HepG2 (cell line): ENCODE measurements around the gene INTS7. TPM values are rescaled to one million over a fixed set of nuclear protein-coding genes. Genes with fewer than 3 reads are reported as not detected.
A peak's percentile ranks its signal among the peaks of the same experiment; 100 is the strongest.

ENCODE experiments used
- ATAC-seq: fragments of 200-7000 bp; cut with Tn5 transposase; 3 replicates; pipeline ENCODE4 v1.9.1; 2020; ENCODE audit warnings: mild to moderate bottlenecking, moderate library complexity
- BruUV-seq: library from RNA; stranded (reverse); fragments of 400-500 nt; replicated peaks from 2 replicates; lab custom pipeline; 2021; lab: Mats Ljungman, UMichigan
- CTCF ChIA-PET: fragments of 300-600 bp; formaldehyde crosslinking; extraction: SDS; loops from one replicate; lab custom pipeline; 2021; ENCODE audit warnings: low total read pairs, inconsistent platforms, low intra/inter-chr PET ratio; lab: Yijun Ruan, JAX
- POLR2A ChIA-PET: fragments of 350-600 bp; sonication (Branson Sonifier 250); formaldehyde crosslinking; loops from one replicate; lab custom pipeline; 2020; ENCODE audit warnings: antibody characterized with exemption, inconsistent platforms; lab: Yijun Ruan, JAX
- DNase-seq: peaks from one replicate; pipeline ENCODE4 v3.0.0-alpha.2; 2015; ENCODE audit warnings: low spot score
- FAIRE-seq: peaks from 3 replicates; lab custom pipeline; 2011; peaks lifted over from hg19 to GRCh38; lab: Jason Lieb, UNC
- H2AFZ ChIP-seq: one replicate; pipeline ENCODE4 v1.6.1; 2011; ENCODE audit warnings: low read length, inconsistent platforms
- H3K27ac ChIP-seq: fragments of 300-600 bp; 3 replicates; pipeline ENCODE4 v1.8.0; 2011; ENCODE audit warnings: mixed run types, mild to moderate bottlenecking, mixed read lengths, low read length, inconsistent platforms; ENCODE audit not compliant: insufficient read depth; ENCODE audit errors: extremely low read length
- H3K27me3 ChIP-seq, 2 experiments: fragments of 200-600 bp in 1 of 2; 2 replicates in 1 of 2; 3 replicates in 1 of 2; pipeline versions ENCODE4 v1.6.0 to v1.8.0; 2011; ENCODE audit warnings: low read length in 2 of 2, mild to moderate bottlenecking in 2 of 2, moderate library complexity in 2 of 2, inconsistent platforms in 1 of 2; ENCODE audit not compliant: insufficient read depth in 2 of 2, control insufficient read depth in 1 of 2
- H3K36me3 ChIP-seq, 2 experiments: fragments of 200-600 bp in 1 of 2; replicated peaks in 1 of 2; 2 replicates in 1 of 2; 3 replicates in 1 of 2; pipeline versions ENCODE4 v1.5.1 to v1.8.0; 2011; ENCODE audit warnings: low read length in 2 of 2, inconsistent platforms in 1 of 2; ENCODE audit not compliant: insufficient read depth in 2 of 2, control insufficient read depth in 1 of 2
- H3K4me1 ChIP-seq: 2 replicates; pipeline ENCODE4 v1.5.1; 2012; ENCODE audit warnings: low read length, inconsistent platforms; ENCODE audit not compliant: insufficient read depth
- H3K4me2 ChIP-seq: 2 replicates; pipeline ENCODE4 v1.6.0; 2011; ENCODE audit warnings: low read depth, low read length, inconsistent platforms
- H3K4me3 ChIP-seq, 3 experiments: fragments of 200-600 bp in 1 of 3; sonication (generic), shearing (Covaris generic) in 1 of 3; replicated peaks in 1 of 3; 2 replicates each; pipeline ENCODE4 v1.5.1; 2011 to 2016; ENCODE audit warnings: low read length in 3 of 3, inconsistent platforms in 2 of 3, low read depth in 2 of 3, mild to moderate bottlenecking in 2 of 3, control low read depth in 1 of 3, mixed read lengths in 1 of 3; ENCODE audit not compliant: insufficient read depth in 1 of 3
- H3K79me2 ChIP-seq: one replicate; pipeline ENCODE4 v1.6.1; 2011; ENCODE audit warnings: low read length, inconsistent platforms; ENCODE audit not compliant: insufficient read depth
- H3K9ac ChIP-seq: 2 replicates; pipeline ENCODE4 v1.6.0; 2011; ENCODE audit warnings: mild to moderate bottlenecking, low read depth, low read length, inconsistent platforms; ENCODE audit not compliant: insufficient read depth
- H3K9me3 ChIP-seq: 2 replicates; pipeline ENCODE4 v1.5.1; 2012; ENCODE audit warnings: mild to moderate bottlenecking, low read length
- H4K20me1 ChIP-seq: 2 replicates; pipeline ENCODE4 v1.6.0; 2011; ENCODE audit warnings: inconsistent platforms, mild to moderate bottlenecking, low read length, moderate library complexity; ENCODE audit not compliant: insufficient read depth
- ASH2L ChIP-seq: fragments of 300-600, 200-600 bp; sonication (generic); IDR thresholded peaks from 2 replicates; pipeline ENCODE4 v1.7.0; 2017; ENCODE audit warnings: low read depth, mild to moderate bottlenecking, moderate library complexity, mixed read lengths, low read length; ENCODE audit not compliant: insufficient read length
- FOXA3 ChIP-seq: IDR thresholded peaks from 2 replicates; pipeline ENCODE4 v1.6.1; 2016; ENCODE audit warnings: missing genetic modification reagents, missing compliant biosample characterization
- FOXP1 ChIP-seq, 2 experiments: fragments of 450-650 bp in 1 of 2; IDR thresholded peaks; 2 replicates each; pipeline ENCODE4 v1.6.1; 2017 to 2018; ENCODE audit warnings: antibody characterized with exemption in 1 of 2
- ZFP90 ChIP-seq: sonication (generic); formaldehyde crosslinking; IDR thresholded peaks from 2 replicates; pipeline ENCODE4 v1.8.0; 2022; ENCODE audit warnings: missing genetic modification reagents, mild to moderate bottlenecking, inconsistent platforms, borderline replicate concordance
- WGBS: methylation state at CpG from one replicate; pipeline ENCODE4 v1.1.6; 2017; ENCODE audit warnings: low lambda C conversion rate; 5-methylcytosine and 5-hydroxymethylcytosine counted together
- in situ Hi-C: cut with HindIII; loops from 2 replicates; pipeline ENCODE4 v1.10.0; 2017; ENCODE audit warnings: low pct_unique_long_range_greater_than_20kb; ENCODE audit not compliant: extremely low pct_ligation_motif_present
- intact Hi-C: fragments of 100-400 bp; cut with micrococcal nuclease; formaldehyde crosslinking; loops from one replicate; pipeline ENCODE4 v1.10.0; 2022; ENCODE audit not compliant: unreplicated experiment
- polyA plus RNA-seq, 8 experiments: library from polyadenylated mRNA; depleted of rRNA in 3 of 8; stranded (reverse) in 7 of 8; unstranded in 1 of 8; fragments of >200 nt; fragmentation: Illumina TruSeq in 4 of 8; extraction: Trizol in 4 of 8; gene quantifications; 2 replicates each; pipeline versions ENCODE4 v1.2.1 to v1.2.3, GENCODE V29; 2011 to 2016; ENCODE audit warnings: low read depth in 4 of 8, missing spikeins in 1 of 8, mixed read lengths in 1 of 8; ENCODE audit not compliant: insufficient read depth in 1 of 8
- total RNA-seq, 5 experiments: library from RNA; depleted of rRNA; stranded (reverse); fragments of >200 nt; fragmentation: Illumina TruSeq; extraction: Trizol; gene quantifications; 2 replicates each; pipeline ENCODE4 v1.2.3, GENCODE V29; 2016; ENCODE audit warnings: low read depth in 1 of 5
- TF ChIP-seq, protein P1 (sequence below): sonication (generic); formaldehyde crosslinking; IDR thresholded peaks from 2 replicates; pipeline ENCODE4 v1.8.0; 2022; ENCODE audit warnings: missing genetic modification reagents, mild to moderate bottlenecking, moderate library complexity, borderline replicate concordance

The INTS7 gene
- total and polyA plus RNA-seq, 2 of the 13 experiments (the other 11 are each of a cell fraction or from before 2014, with no cell fraction given): 18.3 to 22.4 TPM

GRCh38 chr1:211948377-211948776 lies 87.0 kb downstream of the INTS7 start:
- H3K9me3 ChIP-seq: no peaks in the 10 kb centered on the region
- WGBS: 97% methylated on average over 5 of the region's 5 CpGs
- TF ChIP-seq, protein P1, sequence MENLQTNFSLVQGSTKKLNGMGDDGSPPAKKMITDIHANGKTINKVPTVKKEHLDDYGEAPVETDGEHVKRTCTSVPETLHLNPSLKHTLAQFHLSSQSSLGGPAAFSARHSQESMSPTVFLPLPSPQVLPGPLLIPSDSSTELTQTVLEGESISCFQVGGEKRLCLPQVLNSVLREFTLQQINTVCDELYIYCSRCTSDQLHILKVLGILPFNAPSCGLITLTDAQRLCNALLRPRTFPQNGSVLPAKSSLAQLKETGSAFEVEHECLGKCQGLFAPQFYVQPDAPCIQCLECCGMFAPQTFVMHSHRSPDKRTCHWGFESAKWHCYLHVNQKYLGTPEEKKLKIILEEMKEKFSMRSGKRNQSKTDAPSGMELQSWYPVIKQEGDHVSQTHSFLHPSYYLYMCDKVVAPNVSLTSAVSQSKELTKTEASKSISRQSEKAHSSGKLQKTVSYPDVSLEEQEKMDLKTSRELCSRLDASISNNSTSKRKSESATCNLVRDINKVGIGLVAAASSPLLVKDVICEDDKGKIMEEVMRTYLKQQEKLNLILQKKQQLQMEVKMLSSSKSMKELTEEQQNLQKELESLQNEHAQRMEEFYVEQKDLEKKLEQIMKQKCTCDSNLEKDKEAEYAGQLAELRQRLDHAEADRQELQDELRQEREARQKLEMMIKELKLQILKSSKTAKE (CRISPR knock-in tag): no peak
- TF ChIP-seq FOXP1 (IDR thresholded peaks at IDR 0.05) (no peak), FOXP1 (CRISPR knock-in tag; IDR thresholded peaks at IDR 0.05) (no peak), ZFP90 (CRISPR knock-in tag) (no peak)
- intact Hi-C loops (no loop called here), in situ Hi-C loops (loop anchor here (10.0 kb wide), 1 partner anchor 124 kb away; no protein-coding TSS in a partner anchor)
- H3K79me2 ChIP-seq: no peaks in the 10 kb centered on the region
- ChIA-PET POLR2A (no interaction called here), CTCF (no interaction called here)
- H3K4me2 ChIP-seq: no peak overlapping the region
- no peak overlapping the region for H3K9ac ChIP-seq
- no peak overlapping the region for H3K4me3 ChIP-seq
- FAIRE-seq: no peak
- no peak overlapping the region for H3K27ac ChIP-seq
- H3K36me3 ChIP-seq: no peaks in the 10 kb centered on the region; a peak in 1 of 5 replicates
- BruUV-seq: no TSS peak
- DNase-seq: no peak
- H3K27me3 ChIP-seq: no peaks in the 10 kb centered on the region
- peaks cover 42% of the 10 kb centered on the region for H3K4me1 ChIP-seq
- ATAC-seq: no peak
- no peaks in the 10 kb centered on the region for H4K20me1 ChIP-seq
- no peak overlapping the region for H2AFZ ChIP-seq

DNA sequence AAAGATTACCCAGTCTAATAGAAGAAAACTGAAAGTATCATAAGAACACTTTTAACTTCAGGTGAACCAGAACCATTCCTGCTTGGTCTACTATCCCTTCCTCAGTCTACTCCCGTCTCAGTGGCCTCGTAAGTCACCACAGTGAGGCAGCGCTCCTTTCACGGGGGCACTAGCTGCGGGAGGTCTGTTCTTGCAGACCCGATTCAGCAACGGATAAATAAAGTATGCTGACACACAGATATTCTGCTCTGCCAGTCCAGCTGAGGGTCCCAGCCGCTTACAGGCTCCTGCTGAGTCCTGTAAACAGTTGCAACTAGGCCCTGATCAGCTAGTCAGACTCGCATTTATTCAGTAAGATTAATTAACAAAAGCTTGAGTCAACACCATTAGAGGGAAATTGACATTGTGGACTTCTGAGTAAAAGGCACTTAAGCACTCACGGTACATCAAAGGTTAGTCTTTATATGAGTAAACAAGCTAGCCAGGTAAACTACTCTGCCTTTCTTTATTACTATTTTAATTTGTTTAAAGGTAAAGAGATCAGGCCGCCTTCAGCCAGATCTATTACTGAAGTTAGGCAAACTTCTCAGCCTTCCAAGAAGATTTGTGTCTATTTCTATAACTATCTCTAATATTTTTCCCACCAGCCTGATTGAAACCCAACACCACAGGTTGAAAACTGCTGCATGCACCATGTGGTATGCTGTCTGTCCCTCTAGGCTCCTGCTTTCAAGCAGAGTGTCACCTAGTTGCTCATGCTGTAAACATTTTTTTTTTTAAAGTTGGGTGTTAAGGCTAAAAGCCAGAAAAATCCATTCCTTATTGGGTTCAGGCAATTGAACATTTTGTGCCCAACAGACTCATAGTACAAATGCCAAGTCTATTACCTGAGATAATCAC lies 87.7 kb downstream of the INTS7 start:
- no TSS peak for BruUV-seq
- Histone ChIP-seq H3K9me3 (no peaks in the 10 kb centered on the region), H3K79me2 (no peaks in the 10 kb centered on the region)
- POLR2A ChIA-PET: no interaction called here
- TF ChIP-seq ASH2L: no peak
- 0 out of 2 replicates have a peak, but pooled peaks have one; percentile 32 for TF ChIP-seq FOXA3 (CRISPR knock-in tag)
- TF ChIP-seq, all 625 proteins: peak for 1
- CTCF ChIA-PET: no interaction called here
- Histone ChIP-seq H2AFZ (no peak overlapping the region), H3K36me3 (no peaks in the 10 kb centered on the region; a peak in 1 of 5 replicates), H4K20me1 (no peaks in the 10 kb centered on the region), H3K4me1 (peaks cover 42% of the 10 kb centered on the region), H3K9ac (no peak overlapping the region), H3K4me2 (no peak overlapping the region), H3K27me3 (no peaks in the 10 kb centered on the region), H3K4me3 (no peak overlapping the region), H3K27ac (no peak overlapping the region)
- ATAC-seq (no peak), DNase-seq (peak; percentile 6), FAIRE-seq (no peak)
- in situ Hi-C loops (loop anchor here (10.0 kb wide), 1 partner anchor 123 kb away; no protein-coding TSS in a partner anchor), intact Hi-C loops (no loop called here)
- WGBS: 84% methylated on average over 11 of the region's 11 CpGs
